Measurements from ENCODE around the gene COL28A1.
"Not testable (repeated sequence)": the region's sequence is repeated elsewhere in the genome, so short reads cannot be mapped to it uniquely, and the experiment has no call there.

Gene COL28A1

GRCh38 chr7:7516156-7516555 lies 19.5 kb downstream of the COL28A1 start:
- DNase-seq = no peak

DNA sequence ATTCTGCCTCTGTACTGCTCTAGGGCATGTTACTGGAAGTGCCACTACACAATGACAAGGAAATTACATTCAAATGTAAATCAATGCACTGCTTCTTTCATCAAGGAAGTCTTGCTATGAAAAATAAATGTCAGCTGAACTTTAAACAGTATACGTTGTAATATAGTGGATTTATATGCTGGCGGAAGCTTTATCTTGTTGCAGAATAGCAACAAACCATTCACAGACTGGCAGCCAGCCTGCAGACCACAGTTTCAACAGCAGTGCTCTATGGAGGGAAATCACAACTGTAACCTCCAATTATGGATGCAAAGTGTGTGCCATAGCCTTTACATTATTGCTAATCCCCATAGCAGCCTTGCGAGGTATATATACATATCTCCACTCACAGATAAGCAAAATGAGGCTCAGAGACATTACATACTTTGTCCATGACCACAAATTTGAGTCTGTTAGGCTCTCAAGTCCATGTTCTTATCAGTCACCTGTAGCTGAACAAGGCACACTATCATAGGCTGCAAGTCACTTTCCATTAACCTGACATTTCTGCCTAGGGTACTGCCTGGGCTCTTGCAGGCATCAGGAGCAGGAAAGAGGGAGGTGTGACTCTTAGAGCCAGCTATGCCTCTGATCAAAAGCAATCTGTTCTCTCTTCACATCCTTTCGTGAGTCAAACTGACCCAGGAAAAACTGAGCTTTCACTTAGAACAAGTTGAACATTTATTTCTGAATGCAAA lies 22.6 kb downstream of the COL28A1 start:
- no peak for DNase-seq

GRCh38 chr7:7510794-7511193 lies 24.9 kb downstream of the COL28A1 start:
- DNase-seq = no peak

DNA sequence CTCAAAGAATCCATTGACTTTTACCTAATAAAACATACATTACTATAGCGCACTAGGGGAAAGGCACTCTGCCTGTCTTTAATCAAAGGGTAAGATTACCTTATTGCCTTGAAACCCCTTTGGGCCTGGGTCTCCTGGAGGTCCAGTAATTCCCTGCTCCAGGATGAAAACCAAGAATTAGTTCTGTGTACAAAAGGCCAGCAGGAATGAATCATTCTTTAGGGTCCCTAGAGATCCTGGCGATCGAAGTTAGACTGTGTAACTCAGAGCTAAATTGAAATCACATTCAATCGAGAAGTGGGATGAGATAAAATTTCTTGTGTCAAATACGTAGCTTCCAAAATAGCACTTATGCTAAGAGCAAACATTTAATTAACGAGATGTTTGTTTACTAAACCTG lies 29.8 kb downstream of the COL28A1 start:
- no peak for DNase-seq

DNA sequence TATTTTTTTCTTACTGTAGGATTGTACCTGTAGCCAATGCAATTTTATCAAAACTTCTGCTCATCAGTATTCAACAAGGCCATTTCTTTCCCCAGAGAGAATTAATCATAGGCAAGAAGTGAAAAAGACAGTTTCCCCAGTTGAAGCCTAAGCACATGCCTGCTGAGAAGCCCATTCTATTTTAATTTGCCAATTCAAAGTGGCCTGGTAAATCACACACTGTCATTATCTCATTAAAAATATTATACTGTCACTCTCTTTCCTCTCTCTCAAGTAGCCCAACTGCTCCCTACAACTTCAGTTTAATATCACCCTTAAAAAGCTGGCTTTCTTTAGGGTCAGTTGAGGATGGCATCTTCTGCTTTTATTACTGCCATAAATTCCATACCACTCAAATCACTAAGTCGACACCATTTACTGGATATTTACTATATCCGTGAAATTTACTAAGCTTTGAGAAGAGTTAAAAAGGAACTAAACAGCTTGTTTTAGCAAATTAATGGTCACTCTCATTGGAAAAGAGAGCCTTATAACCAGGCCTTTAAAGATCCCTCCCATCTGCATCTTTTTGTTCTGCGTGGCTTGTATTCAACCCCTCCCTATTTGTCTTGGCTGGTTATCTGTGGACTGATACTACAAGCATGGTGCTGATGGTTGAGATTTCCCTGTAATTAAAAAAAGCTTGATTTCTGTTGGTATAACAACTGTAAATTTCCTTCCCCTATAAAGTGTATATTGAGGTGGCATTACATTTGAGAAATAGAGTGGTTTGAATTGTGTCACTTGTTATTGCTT lies 30.6 kb downstream of the COL28A1 start:
- DNase-seq = no peak

DNA sequence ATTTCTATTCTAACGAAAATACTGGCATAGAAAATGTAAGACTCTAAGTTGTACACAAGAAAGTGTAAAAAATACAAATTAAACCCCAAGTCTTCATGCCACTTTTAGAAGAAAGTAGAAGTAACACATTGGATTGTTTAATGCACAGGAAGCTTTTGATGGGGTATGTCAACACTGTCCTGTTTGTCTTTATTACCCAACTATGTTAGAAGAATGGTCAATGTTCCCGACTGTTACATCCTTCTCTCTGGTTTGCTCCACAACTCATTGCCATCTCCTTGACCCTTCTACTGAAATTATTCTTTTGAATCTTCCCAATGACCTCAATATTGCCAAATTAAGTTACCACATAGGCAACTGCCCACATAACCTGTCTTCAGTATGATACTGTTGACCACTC lies 35.8 kb downstream of the COL28A1 start:
- DNase-seq = no peak

DNA sequence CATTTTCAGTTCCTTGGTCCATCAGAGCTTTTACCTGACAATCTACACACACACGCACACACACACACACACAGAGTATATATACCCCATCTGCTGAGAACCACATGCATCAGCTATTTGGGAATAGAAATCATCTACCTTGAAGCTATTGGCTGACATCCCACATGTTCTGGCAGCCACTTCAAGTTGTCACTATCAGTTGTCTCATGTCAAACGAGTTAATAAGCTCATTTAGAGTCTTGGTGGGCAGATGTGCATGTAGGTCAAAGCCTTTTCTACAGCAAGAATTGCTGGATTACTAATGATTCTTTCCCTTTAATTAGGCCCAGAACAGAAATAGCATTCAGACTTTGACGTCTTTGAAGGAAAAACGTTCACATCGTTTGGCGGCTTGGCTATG lies 36.8 kb downstream of the COL28A1 start:
- DNase-seq = no peak

DNA sequence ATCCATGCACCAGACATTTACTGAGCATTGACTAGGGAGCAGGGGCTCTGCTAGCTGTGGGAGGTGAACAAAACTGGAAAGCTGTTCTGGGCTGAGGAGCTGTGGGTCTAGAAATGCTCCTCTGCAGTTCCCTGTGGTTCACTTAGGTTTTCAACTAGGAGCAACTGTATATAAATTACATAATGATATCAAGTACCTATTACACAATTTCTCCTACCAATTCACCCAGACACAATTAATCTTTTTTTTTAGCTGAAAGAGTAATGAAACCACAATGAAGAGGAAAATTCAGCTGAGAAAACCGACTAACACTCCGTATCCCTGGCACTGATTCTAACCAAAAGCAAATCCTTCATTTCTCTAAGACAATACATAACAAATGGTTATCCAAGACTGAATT lies 39.4 kb downstream of the COL28A1 start:
- no peak for DNase-seq

DNA sequence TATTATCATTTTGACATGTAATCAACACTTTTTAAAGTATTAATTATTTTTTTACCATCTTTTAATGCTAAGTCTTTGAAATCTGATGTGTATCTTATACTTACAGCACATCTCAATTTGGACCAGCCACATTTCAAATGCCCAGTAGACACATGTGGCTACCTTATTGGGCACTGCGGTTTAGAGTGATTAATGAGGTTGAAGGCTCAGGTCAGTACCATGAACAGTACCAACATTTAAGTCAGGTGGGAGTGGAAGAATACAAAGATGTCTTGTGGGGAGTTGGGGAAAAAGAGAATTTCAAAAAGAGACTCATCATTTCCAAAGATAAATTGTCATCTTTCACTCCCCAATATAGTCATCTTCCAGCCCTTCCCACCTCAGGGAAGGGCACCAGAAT lies 40.5 kb downstream of the COL28A1 start:
- no peak for DNase-seq

DNA sequence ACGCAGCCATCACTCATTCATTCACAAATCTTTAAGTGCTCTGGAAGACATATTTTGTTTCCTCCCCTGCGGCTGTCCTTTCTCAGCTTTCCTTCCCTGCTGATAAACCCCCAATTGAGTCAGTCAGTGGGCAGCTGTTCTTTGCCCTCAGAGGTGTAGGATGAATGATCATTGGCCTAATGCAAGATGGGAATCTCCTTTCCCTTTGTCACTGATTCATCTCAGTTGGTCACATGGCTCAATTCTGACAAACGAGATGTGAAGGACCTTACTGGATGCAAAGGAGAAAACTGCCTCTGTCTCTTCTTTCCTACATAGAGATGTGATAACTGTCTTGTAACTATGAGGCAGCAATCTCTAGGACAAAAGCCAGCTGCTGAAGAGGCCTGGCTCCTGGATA lies 44.6 kb downstream of the COL28A1 start:
- no peak for DNase-seq

- DNase-seq = no peak
Measured at GRCh38 chr7:7490003-7490402, 45.7 kb downstream of the COL28A1 start.

- no peak for DNase-seq
Measured at GRCh38 chr7:7489546-7489945, 46.1 kb downstream of the COL28A1 start.

- DNase-seq = no peak
Measured at GRCh38 chr7:7486362-7486761, 49.3 kb downstream of the COL28A1 start.

- DNase-seq = no peak
Measured at GRCh38 chr7:7484072-7484471, 51.6 kb downstream of the COL28A1 start.

GRCh38 chr7:7481802-7482201 lies 53.9 kb downstream of the COL28A1 start:
- no peak for DNase-seq

DNA sequence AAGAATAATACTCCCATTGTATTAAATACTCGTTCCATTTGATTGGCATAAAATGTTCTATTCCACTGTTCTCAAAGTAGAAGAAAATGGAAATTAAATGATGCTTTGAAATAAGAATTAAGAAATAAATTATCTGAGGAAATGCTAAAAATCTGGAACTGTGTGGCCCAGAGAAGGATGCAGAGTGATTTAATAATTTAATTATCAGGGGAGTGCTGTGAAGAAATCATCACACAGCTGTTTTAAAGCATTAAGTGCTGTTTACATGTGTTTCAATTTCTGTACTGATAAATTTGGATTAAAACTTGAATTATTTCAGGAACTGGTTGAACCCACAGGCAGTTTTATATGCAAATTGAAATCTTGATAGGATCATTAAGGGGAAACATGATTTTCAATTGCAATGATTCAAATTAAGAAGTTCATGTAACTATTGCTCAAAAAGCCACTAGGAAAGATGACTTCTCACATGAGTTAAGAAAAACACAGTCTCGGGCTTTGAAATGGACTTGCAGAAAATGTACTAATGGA lies 56.3 kb downstream of the COL28A1 start:
- DNase-seq = no peak

DNA sequence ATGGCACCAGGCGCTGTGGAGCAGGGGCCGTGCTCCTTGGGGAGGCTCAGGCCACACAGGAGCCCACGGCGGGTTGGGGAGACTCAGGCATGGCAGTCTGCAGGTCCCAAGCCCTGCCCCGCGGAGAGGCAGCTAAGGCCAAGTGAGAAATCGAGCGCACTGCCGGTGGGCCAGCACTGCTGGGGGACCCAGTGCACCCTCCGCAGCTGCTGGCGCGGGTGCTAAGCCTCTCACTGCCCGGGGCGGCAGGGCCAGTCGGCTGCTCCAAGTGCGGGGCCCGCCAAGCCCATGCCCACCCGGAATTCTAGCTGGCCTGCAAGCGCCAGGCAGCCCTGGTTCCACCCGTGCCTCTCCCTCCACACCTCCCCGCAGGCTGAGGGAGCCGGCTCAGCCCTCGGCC lies 57.1 kb downstream of the COL28A1 start:
- DNase-seq = no peak

DNA sequence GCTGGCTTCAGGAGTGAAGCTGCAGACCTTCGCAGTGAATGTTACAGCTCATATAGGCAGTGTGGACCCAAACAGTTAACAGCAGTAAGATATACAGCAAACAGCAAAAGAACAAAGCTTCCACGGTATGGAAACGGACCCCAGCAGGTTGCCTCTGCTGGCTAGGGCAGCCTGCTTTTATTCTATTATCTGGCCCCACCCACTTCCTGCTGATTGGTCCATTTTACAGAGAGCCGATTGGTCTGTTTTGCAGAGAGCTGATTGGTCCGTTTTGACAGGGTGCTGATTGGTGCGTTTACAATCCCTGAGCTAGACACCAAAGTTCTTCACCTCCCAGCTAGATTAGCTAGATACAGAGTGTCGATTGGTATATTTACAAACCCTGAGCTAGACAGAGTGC lies 58.0 kb downstream of the COL28A1 start:
- DNase-seq = not testable (repeated sequence)

DNA sequence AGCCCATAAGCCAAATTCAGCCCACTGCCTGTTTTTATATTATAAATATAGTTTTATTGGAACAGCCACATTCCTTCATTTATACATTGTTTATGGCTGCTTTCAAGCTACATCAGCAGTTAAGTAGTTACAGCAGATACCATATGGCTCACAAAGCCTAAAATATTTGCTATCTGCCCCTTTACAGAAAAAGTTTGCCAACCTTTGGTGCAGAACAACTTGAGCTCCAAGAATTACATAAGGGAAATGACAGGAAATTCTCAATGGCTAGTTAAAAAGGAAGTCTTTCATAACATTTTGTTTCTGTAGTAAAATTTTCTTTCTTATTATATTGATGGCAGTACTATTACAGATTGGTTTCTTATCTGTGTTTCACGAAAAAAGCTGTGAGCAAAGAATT lies 59.3 kb downstream of the COL28A1 start:
- DNase-seq = no peak

- no peak for DNase-seq
Measured at GRCh38 chr7:7475601-7476000, 60.1 kb downstream of the COL28A1 start.

DNA sequence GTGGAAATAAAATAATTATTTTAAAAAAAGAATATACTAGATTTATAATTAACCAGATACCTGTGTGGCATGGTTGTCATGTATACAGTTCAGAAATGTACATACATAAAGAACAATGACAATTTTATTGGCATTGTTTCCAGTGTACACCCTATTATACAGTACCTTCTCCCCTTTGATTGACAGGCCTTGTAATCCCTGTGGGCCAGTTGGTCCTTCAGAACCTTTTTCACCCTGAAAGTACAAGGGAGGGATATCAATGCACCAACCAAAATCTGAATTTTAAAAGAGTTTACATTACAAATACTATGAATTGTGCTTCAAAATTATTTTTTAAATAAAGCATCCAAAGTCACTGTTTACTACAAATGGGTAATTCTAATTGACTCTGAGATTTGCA lies 61.2 kb downstream of the COL28A1 start:
- DNase-seq = no peak

DNA sequence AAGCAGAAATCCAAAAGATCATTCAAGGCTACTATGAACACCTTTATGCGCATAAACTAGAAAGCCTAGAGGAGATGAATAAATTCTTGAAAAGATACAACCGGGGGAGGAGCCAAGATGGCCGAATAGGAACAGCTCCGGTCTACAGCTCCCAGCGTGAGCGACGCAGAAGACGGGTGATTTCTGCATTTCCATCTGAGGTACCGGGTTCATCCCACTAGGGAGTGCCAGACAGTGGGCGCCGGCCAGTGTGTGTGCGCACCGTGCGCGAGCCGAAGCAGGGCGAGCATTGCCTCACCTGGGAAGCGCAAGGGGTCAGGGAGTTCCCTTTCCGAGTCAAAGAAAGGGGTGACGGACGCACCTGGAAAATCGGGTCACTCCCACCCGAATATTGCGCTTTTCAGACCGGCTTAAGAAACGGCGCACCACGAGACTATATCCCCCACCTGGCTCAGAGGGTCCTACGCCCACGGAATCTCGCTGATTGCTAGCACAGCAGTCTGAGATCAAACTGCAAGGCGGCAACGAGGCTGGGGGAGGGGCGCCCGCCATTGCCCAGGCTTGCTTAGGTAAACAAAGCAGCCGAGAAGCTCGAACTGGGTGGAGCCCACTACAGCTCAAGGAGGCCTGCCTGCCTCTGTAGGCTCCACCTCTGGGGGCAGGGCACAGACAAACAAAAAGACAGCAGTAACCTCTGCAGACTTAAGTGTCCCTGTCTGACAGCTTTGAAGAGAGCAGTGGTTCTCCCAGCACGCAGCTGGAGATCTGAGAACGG lies 70.5 kb downstream of the COL28A1 start:
- DNase-seq = not testable (repeated sequence)

- no peak for DNase-seq
Measured at GRCh38 chr7:7454000-7454399, 81.7 kb downstream of the COL28A1 start.

DNA sequence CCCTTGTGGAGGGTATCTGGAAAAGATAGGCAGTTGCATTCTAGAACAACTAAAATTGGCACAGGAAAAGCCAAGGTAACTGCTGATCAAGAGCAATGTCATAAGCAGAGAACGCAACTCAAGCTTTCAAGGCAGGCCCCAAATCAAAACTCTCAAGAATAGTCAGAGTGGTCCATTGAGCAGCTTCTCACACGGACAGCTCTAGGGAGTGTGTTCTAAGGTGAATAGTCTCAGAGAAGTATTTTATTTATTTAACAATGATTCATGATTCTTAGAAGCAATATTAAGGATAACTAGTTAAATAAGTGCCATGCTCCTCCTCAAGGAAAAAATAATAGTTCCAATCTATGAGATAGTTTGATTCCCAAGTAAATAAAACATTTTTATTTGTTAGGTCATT lies 83.0 kb downstream of the COL28A1 start:
- no peak for DNase-seq

Data from hematopoietic multipotent progenitor cell treated with erythropoietin and hydrocortisone succinate and interleukin-3 and kit ligand, for 4 days (in vitro differentiated cells).